ENCODE measurements around the gene SNAP91. TPM values are rescaled to one million over a fixed set of nuclear protein-coding genes. Genes with fewer than 3 reads are reported as not detected.
"Not testable (repeated sequence)": the region's sequence is repeated elsewhere in the genome, so short reads cannot be mapped to it uniquely, and the experiment has no call there.

Gene SNAP91, protein sequence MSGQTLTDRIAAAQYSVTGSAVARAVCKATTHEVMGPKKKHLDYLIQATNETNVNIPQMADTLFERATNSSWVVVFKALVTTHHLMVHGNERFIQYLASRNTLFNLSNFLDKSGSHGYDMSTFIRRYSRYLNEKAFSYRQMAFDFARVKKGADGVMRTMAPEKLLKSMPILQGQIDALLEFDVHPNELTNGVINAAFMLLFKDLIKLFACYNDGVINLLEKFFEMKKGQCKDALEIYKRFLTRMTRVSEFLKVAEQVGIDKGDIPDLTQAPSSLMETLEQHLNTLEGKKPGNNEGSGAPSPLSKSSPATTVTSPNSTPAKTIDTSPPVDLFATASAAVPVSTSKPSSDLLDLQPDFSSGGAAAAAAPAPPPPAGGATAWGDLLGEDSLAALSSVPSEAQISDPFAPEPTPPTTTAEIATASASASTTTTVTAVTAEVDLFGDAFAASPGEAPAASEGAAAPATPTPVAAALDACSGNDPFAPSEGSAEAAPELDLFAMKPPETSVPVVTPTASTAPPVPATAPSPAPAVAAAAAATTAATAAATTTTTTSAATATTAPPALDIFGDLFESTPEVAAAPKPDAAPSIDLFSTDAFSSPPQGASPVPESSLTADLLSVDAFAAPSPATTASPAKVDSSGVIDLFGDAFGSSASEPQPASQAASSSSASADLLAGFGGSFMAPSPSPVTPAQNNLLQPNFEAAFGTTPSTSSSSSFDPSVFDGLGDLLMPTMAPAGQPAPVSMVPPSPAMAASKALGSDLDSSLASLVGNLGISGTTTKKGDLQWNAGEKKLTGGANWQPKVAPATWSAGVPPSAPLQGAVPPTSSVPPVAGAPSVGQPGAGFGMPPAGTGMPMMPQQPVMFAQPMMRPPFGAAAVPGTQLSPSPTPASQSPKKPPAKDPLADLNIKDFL
- not detected for total RNA-seq
- 0 reads per million in 2 donors for total RNA-seq

DNA sequence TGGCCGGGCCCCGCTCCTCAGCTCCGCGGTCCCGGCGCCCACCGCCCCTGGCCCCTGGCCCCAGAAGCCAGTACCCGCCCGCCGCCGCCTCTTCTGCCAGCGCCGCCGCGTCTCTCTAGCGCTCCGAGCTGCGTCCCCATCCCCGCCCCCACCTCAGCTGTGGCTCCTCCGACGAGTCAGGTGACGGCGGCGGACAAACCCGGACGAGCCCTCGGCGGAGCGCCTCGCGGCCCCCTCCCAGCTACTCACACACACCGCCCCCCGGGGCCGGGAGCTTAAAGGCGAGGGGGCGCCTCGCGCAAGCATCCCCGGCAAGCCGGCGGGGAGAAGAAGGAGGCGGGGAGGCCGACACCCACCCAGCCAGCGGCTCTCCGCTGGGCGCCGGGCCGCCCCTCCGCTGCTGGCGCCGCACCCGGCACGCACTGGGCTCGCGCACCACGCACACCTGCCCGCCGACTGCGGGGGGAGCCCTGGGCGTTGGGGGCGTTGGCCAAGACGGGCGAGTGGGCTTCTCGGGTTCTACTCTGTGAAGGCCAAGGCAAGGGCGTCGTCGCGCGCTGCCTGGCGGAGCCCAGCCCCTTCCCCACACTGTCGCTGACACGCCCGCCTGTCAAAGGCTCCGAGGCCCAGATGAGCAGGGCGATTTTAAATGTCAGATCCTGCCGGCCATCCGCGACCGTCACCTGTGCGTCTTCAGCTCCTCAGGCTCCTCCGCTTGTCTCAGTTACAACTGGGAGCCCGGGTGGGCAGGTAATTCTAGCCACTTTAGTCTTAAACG, at the start of gene SNAP91:
Gene SNAP91, minus strand, starts transcription at position 132 of the 778 bp plus-strand sequence. CDS start 1,174 bp downstream, outside the sequence.
- no peak within 1 kb of the TSS for H3K27ac Mint-ChIP-seq
- H3K4me3 Mint-ChIP-seq, result no peak within 1 kb of the TSS
- no peaks in the 10 kb centered on the region for H3K9me3 ChIP-seq (ENCODE audit: control insufficient read depth, low read length, poor library complexity, severe bottlenecking)
- peaks cover 2% of the 10 kb centered on the region for H3K4me1 Mint-ChIP-seq
- no peak for ATAC-seq
- peaks cover 2% of the 10 kb centered on the region for H3K36me3 Mint-ChIP-seq (ENCODE audit: low read depth)
- H3K27me3 Mint-ChIP-seq, result peaks cover 47% of the 10 kb centered on the region
- DNase-seq, result no peak

DNA sequence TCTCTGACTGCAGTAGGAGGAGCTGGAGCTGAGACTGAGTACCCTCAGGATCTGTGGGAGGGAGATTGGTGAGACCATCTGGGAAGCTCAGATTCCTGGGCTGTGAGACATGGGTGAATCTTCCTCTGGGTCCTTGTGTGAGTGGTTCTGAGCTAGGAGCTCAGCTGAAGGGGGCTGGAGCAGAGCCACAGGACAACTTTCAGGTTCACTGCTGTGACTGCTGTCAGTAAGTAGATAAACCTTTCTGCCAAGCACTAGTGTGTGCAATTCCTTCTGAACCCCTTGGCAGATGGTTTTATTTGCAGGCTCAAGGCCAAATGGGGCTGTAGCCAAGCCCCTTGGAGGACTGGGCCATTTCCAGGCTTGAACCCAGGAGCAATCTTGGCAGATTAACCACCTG, 49.6 kb upstream of the SNAP91 start:
- Mint-ChIP-seq H3K36me3 (ENCODE audit: low read depth) (no peaks in the 10 kb centered on the region), H3K4me3 (no peak overlapping the region), H3K4me1 (no peaks in the 10 kb centered on the region), H3K27me3 (no peaks in the 10 kb centered on the region), H3K27ac (no peak overlapping the region)
- no peak for ATAC-seq
- H3K9me3 ChIP-seq (ENCODE audit: control insufficient read depth, low read length, poor library complexity, severe bottlenecking), result no peaks in the 10 kb centered on the region
- DNase-seq, result no peak

DNA sequence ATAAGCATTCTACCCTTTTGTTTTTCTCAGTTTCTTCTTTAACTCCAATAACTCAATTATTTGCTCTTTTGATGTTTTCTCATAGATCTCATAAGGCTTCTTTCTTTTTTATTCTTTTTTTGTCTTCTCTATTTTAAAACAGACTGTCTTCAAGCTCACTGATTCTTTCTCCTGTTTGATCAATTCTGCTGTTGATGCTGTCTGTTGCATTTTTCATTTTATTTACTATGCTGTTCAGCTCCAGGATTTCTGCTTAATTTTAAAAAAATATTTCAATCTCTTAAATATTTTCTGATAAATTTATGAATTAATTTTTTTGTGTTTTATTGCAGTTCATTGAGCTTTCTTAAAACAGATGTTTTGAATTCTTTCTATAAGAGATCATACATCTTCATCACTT, 48.1 kb upstream of the SNAP91 start:
- DNase-seq, result no peak
- H3K4me1 Mint-ChIP-seq, result no peaks in the 10 kb centered on the region
- no peak overlapping the region for H3K27ac Mint-ChIP-seq
- H3K27me3 Mint-ChIP-seq, result no peaks in the 10 kb centered on the region
- ATAC-seq, result no peak
- no peaks in the 10 kb centered on the region for H3K9me3 ChIP-seq (ENCODE audit: control insufficient read depth, low read length, poor library complexity, severe bottlenecking)
- H3K36me3 Mint-ChIP-seq (ENCODE audit: low read depth), result no peaks in the 10 kb centered on the region
- no peak overlapping the region for H3K4me3 Mint-ChIP-seq

DNA sequence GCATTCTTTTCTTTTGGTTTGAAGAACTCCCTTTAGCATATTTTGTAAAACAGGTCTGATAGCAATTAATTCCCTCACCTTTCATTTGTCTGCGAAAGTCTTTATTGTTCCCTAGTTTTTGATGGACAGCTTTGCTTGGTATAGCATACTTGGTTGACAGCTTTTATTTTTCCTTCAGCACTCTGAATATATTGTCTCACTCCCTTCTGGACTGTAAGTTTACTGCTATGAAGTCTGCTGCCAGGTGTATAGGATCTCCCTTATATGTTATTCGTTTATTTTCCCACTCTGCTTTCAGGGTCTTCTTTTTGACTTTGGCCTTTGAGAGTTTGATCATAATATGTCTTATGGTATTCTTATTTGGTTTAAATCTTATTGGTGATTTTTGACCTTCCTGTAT, 47.7 kb upstream of the SNAP91 start:
- no peaks in the 10 kb centered on the region for H3K9me3 ChIP-seq (ENCODE audit: control insufficient read depth, low read length, poor library complexity, severe bottlenecking)
- DNase-seq (no peak), ATAC-seq (no peak)
- H3K27ac Mint-ChIP-seq, result no peak overlapping the region
- no peaks in the 10 kb centered on the region for H3K36me3 Mint-ChIP-seq (ENCODE audit: low read depth)
- H3K27me3 Mint-ChIP-seq, result no peaks in the 10 kb centered on the region
- no peak overlapping the region for H3K4me3 Mint-ChIP-seq
- no peaks in the 10 kb centered on the region for H3K4me1 Mint-ChIP-seq

DNA sequence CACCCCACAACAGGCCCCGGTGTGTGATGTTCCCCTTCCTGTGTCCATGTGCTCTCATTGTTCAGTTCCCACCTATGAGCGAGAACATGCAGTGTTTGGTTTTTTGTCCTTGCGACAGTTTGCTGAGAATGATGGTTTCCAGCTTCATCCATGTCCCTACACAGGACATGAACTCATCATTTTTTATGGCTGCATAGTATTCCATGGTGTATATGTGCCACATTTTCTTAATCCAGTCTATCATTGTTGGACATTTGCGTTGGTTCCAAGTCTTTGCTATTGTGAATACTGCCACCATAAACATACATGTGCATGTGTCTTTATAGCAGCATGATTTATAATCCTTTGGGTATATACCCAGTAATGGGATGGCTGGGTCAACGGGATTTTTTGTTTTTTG, 43.5 kb upstream of the SNAP91 start:
- not testable (repeated sequence) for H3K27me3 Mint-ChIP-seq; H3K36me3 Mint-ChIP-seq (ENCODE audit: low read depth); H3K27ac Mint-ChIP-seq; H3K9me3 ChIP-seq (ENCODE audit: control insufficient read depth, low read length, poor library complexity, severe bottlenecking); H3K4me1 Mint-ChIP-seq; ATAC-seq; H3K4me3 Mint-ChIP-seq; DNase-seq

DNA sequence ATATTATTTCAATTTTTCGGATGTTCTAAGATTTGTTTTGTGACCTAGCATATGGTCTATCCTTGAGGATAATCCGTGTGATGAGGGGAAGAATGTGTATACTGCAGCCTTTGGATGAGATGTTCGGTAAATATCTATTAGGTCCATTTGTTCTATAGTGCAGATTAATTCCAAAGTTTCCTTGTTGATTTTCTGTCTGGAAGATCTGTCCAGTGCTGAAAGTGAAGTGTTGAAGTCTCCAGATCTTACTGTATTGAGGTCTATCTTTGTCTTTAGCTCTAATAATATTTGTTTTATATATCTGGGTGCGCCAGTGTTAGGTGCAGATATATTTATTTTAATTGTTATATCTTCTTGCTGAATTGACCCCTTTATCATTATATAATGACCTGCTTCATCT, 32.2 kb upstream of the SNAP91 start:
- DNase-seq (no peak), ATAC-seq (no peak)
- Mint-ChIP-seq H3K27ac (no peak overlapping the region), H3K27me3 (no peaks in the 10 kb centered on the region), H3K4me1 (no peaks in the 10 kb centered on the region), H3K4me3 (no peak overlapping the region), H3K36me3 (ENCODE audit: low read depth) (no peaks in the 10 kb centered on the region)
- no peaks in the 10 kb centered on the region for H3K9me3 ChIP-seq (ENCODE audit: control insufficient read depth, low read length, poor library complexity, severe bottlenecking)

DNA sequence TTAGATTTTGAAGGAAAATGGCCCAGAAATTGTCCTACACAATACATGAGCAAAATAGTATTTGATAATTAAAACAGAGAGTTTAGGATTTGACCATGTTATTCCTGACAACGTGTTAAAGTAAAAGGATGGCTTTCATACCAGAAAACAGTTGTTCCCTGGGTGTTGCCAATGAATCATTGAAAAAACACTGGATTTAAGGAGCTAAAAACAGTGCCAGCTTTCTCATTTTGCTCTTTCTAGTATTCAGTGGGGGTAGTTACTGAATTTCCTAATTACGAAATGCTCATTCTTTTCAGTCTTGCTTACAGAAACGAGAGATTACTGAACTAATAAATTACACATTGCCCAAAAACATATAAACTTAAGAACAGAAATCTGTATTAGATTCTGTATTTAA, 26.6 kb upstream of the SNAP91 start:
- no peak for DNase-seq
- Mint-ChIP-seq H3K36me3 (ENCODE audit: low read depth) (no peaks in the 10 kb centered on the region), H3K27me3 (no peaks in the 10 kb centered on the region), H3K4me1 (no peaks in the 10 kb centered on the region), H3K4me3 (no peak overlapping the region), H3K27ac (no peak overlapping the region)
- no peak for ATAC-seq
- H3K9me3 ChIP-seq (ENCODE audit: control insufficient read depth, low read length, poor library complexity, severe bottlenecking), result no peaks in the 10 kb centered on the region

DNA sequence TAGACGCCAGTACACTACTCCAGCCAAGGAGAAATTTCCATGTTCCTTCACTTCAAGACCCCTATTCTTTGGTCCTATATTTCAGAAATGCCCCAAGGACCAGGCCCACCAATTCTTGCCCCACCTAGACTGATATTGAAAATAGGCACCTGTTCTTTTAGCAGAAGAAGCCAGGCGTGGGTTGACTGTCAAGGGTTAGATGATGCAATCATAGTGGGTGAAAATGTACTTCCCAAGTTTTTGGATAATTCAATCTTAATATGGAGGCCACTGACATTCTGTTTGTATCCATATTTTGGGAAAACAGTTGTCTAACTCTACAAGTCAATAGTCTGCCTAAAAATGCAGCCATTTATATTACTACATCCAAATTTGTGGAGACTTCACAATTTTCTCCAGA, 21.0 kb upstream of the SNAP91 start:
- ATAC-seq (no peak), DNase-seq (no peak)
- no peaks in the 10 kb centered on the region for H3K36me3 Mint-ChIP-seq (ENCODE audit: low read depth)
- H3K4me3 Mint-ChIP-seq, result no peak overlapping the region
- H3K4me1 Mint-ChIP-seq, result no peaks in the 10 kb centered on the region
- no peaks in the 10 kb centered on the region for H3K9me3 ChIP-seq (ENCODE audit: control insufficient read depth, low read length, poor library complexity, severe bottlenecking)
- no peak overlapping the region for H3K27ac Mint-ChIP-seq
- H3K27me3 Mint-ChIP-seq, result no peaks in the 10 kb centered on the region

DNA sequence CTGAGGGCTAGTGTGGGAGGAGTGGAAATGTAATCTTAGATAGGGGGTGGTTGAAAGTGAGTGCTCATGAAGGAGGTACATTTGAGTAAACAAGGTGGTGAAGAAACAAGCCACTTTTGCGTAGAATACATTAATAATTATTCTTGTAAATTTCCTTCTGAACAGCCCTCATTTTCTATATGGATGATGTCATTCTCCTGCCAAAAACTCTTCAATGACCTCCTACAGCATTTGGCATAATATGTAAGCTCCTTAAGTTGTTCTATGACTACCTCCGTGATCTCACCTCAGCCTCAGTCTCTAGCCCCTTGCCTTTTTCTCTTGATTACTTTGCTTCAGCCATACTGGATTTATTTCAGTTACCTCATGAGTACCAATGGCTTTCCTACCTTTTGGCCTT, 14.0 kb upstream of the SNAP91 start:
- no peaks in the 10 kb centered on the region for H3K36me3 Mint-ChIP-seq (ENCODE audit: low read depth)
- no peaks in the 10 kb centered on the region for H3K9me3 ChIP-seq (ENCODE audit: control insufficient read depth, low read length, poor library complexity, severe bottlenecking)
- H3K4me1 Mint-ChIP-seq, result no peaks in the 10 kb centered on the region
- ATAC-seq, result no peak
- H3K27me3 Mint-ChIP-seq, result peaks cover 7% of the 10 kb centered on the region
- no peak for DNase-seq
- H3K4me3 Mint-ChIP-seq, result no peak overlapping the region
- H3K27ac Mint-ChIP-seq, result no peak overlapping the region

DNA sequence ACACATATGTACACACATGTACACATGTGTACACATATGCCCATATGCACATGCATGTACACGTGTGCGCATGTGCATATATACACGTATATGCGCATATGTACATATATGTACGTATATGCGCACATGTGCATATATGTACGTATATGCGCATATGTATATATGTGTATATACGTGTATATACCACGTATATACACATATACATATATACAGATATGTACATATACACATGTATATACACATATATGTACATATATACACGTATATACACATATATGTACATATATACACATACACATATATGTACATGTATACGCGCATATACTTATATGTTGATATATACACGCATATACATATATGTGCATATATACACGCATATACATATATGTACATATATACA, 8.9 kb upstream of the SNAP91 start:
- no peaks in the 10 kb centered on the region for H3K27me3 Mint-ChIP-seq
- H3K27ac Mint-ChIP-seq, result no peak overlapping the region
- no peak for DNase-seq
- H3K4me1 Mint-ChIP-seq, result no peaks in the 10 kb centered on the region
- no peaks in the 10 kb centered on the region for H3K36me3 Mint-ChIP-seq (ENCODE audit: low read depth)
- no peak for ATAC-seq
- H3K4me3 Mint-ChIP-seq, result no peak overlapping the region
- no peaks in the 10 kb centered on the region for H3K9me3 ChIP-seq (ENCODE audit: control insufficient read depth, low read length, poor library complexity, severe bottlenecking)

DNA sequence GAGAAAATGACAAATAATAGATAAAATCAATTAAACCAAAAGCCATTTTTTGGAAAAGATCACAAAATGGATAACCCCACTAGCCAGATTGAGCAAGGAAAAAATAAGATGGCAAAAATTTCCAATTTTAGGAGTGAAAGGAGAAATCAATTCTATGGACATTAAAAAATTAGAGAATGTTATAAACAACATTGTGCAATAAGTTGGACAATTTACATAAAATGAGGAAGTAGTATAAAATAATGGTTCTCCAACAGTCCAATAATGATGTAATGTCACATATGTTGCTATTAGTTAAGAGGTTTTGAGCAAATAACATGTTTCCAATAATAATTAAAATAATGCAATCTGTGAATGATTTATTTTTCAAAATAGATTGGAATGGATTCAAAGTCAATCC, 3.1 kb upstream of the SNAP91 start:
- H3K9me3 ChIP-seq (ENCODE audit: control insufficient read depth, low read length, poor library complexity, severe bottlenecking), result no peaks in the 10 kb centered on the region
- H3K36me3 Mint-ChIP-seq (ENCODE audit: low read depth), result peaks cover 2% of the 10 kb centered on the region
- DNase-seq, result no peak
- no peak for ATAC-seq
- H3K4me1 Mint-ChIP-seq, result peaks cover 2% of the 10 kb centered on the region
- no peak overlapping the region for H3K4me3 Mint-ChIP-seq
- peaks cover 31% of the 10 kb centered on the region for H3K27me3 Mint-ChIP-seq
- no peak overlapping the region for H3K27ac Mint-ChIP-seq

DNA sequence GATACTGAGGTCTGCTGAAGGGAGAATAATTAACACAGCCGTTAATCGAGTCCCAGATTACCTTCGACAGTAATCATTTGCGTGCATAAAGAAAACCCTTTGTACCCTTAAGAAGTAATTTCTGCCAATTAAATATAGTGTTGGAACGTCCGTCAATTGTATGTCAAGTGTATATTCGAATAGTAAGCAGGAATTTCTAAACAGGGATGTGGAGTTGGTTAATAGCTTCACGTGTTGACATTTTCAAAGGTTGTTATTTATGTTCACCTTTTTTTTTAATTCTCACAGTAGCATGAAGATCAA, 798 bp upstream of the SNAP91 start:
- peaks cover 47% of the 10 kb centered on the region for H3K27me3 Mint-ChIP-seq
- no peak for DNase-seq
- no peak overlapping the region for H3K27ac Mint-ChIP-seq
- peaks cover 2% of the 10 kb centered on the region for H3K36me3 Mint-ChIP-seq (ENCODE audit: low read depth)
- H3K9me3 ChIP-seq (ENCODE audit: control insufficient read depth, low read length, poor library complexity, severe bottlenecking), result no peaks in the 10 kb centered on the region
- peaks cover 2% of the 10 kb centered on the region for H3K4me1 Mint-ChIP-seq
- no peak overlapping the region for H3K4me3 Mint-ChIP-seq
- no peak for ATAC-seq

DNA sequence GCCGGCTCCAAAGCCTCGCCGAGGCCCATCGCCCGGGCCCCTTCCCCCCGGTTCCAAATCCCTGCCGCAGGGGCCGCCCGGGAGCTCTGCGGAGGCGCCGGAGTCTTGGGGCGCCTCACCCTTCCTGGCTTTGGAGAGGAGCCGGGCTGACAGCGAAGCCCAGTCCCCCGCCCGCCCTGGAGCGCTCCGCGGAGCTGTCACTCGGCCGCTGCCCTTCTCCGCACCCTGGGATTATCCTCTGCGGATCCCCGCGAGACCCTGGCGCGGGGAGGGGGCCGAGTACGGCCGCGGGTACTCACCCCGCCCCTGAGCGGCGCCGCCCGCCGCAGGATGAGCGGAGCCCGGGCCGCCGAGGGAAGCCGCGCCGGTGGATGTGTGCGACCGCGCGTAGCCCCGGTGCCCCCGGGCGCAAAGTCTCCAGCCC, 343 bp downstream of the SNAP91 start:
- no peak overlapping the region for H3K4me3 Mint-ChIP-seq
- H3K4me1 Mint-ChIP-seq, result peaks cover 2% of the 10 kb centered on the region
- peaks cover 47% of the 10 kb centered on the region for H3K27me3 Mint-ChIP-seq
- peaks cover 2% of the 10 kb centered on the region for H3K36me3 Mint-ChIP-seq (ENCODE audit: low read depth)
- no peak overlapping the region for H3K27ac Mint-ChIP-seq
- no peaks in the 10 kb centered on the region for H3K9me3 ChIP-seq (ENCODE audit: control insufficient read depth, low read length, poor library complexity, severe bottlenecking)
- no peak for DNase-seq
- no peak for ATAC-seq

Data from T-helper 17 cell (primary cell).